GM20000 (cell line): ENCODE measurements around the gene RNF166.

Source experiments
- DNase-seq: peaks from one replicate; pipeline ENCODE4 v3.0.0; 2012; ENCODE audit warnings: low spot score
- TF ChIP-seq, protein P1 (sequence below): IDR thresholded peaks from 2 replicates; pipeline ENCODE4 v1.5.1; 2012; ENCODE audit warnings: mild to moderate bottlenecking, control low read depth; ENCODE audit errors: extremely low read depth, missing control alignments

RNF166 gene

DNA sequence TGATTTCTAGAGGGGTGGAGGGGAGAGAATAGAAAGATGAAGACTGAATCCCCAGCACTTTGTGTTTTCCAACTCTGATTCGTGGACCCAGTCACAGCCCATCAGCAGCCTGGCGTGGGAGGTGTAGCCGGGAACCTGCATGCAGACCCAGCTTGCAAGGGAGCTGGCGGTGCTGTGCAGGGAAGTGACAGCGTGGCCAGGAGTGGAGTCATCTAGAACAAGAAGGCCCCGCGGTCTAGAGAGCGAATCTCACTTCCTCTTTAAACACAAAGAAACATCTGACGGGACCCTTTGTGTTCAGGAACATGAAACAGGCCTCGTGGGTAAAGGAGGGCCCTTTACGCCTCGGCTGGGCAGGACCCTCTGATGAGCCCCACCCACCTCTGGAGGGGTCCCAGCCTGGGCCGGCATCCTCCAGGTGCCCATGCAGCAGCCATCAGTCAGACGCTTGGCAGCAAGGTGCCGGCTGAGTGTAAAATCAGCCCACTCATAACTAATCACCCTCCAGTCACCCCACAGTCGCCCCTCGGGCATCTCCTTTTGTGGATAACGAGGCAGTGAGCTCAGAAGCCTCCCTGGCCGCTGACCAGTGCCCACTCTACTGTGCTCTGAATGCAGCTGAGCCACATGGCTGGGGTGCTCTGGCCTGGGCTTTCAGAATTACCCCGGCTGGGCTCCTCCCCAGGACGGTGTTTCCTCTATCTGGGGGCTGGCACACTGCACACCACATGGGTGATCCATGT lies 24.3 kb downstream of the RNF166 start:
- TF ChIP-seq, protein P1, sequence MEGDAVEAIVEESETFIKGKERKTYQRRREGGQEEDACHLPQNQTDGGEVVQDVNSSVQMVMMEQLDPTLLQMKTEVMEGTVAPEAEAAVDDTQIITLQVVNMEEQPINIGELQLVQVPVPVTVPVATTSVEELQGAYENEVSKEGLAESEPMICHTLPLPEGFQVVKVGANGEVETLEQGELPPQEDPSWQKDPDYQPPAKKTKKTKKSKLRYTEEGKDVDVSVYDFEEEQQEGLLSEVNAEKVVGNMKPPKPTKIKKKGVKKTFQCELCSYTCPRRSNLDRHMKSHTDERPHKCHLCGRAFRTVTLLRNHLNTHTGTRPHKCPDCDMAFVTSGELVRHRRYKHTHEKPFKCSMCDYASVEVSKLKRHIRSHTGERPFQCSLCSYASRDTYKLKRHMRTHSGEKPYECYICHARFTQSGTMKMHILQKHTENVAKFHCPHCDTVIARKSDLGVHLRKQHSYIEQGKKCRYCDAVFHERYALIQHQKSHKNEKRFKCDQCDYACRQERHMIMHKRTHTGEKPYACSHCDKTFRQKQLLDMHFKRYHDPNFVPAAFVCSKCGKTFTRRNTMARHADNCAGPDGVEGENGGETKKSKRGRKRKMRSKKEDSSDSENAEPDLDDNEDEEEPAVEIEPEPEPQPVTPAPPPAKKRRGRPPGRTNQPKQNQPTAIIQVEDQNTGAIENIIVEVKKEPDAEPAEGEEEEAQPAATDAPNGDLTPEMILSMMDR: no peak
- DNase-seq: peak; percentile 92

DNA sequence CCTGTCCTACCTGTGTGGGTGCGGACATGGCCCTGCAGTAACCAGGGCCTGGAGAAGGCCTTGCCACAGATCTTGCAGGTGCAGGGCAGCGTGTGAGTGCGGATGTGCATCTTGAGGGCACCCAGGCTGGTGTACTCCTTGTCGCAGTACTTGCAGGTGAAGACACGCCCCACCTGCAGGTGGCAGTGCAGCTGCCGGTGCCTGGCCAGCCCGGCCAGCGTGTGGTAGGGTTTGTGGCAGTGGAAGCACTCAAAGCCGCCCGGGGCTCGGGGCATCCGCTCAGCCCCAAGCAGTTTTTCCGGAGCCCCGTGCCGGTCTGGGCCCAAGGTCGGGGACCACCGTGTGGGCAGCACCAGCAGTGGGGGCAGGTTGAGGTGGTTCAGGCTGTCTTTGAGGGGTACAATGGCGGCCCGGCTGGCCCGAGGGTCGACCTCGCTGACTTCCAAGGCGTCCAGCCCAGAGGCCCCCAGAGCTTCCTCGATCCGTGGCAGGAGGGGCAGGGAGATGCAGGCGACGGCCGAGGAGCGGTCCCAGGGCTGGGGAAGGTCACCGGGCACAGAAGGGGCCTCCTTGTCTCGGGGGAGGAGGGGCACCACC lies 25.0 kb downstream of the RNF166 start:
- TF ChIP-seq, protein P1: peak; percentile 68
- peak; percentile 78 for DNase-seq

DNA sequence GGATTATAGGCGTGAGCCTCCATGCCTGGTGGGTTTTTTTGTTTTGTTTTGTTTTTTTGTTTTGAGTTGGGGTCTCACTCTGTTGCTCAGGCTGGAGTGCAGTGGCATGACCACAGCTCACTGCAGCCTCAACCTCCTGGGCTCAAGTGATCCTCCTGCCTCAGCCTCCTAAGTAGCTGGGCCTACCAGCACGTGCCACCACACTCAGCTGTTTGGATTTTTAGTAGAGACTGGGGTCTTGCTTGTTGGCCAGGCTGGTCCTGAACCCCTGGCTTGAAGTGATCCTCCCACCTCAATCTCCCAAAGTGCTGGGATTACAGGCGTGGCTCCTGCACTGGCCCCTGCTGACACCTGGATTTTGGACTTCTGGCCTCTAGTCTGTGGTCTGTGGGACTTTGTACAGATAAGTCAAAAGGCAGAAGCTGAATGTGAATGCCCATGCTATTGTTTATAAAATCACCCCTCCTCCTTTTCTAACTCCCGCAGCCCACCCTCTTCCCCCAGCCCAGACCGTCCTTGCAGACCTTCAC lies 25.6 kb downstream of the RNF166 start:
- TF ChIP-seq, protein P1: no peak
- DNase-seq: no peak

DNA sequence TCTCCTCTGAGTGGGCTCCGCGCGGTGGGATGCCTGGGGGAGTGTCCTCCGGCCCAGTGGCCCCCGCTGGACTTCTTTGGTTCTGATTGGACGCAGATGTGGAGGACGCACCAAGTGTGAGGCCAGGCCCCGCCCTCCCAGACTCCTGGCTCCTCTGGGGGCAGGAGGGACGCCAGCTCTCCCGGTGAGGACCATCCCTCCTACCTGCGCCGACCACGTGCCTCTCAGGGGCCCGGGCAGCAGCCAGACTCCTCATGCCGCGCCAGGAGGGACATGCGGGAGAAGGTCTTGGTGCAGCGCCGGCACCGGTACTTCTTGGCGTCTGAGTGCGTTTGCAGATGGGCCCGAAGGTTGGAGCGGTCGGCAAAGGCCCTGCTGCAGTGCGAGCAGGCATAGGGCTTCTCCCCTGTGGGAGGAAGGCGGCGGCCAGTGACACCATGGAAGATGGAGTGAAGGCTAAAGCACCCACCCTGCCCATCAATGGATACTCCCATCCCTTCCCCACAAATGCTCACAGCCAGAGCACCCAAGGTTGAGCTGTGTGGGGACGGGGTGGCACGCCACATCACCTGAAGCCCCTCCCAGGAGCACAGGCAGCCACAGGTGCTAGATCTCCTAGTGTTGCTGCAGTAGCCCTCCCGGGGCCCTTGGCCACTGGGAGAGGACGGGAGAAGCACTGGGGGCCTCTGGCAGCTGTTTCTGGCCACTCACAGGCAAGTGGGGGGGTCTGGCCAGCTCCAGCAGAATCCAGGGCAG lies 27.8 kb downstream of the RNF166 start:
- DNase-seq: no peak
- TF ChIP-seq, protein P1: no peak

DNA sequence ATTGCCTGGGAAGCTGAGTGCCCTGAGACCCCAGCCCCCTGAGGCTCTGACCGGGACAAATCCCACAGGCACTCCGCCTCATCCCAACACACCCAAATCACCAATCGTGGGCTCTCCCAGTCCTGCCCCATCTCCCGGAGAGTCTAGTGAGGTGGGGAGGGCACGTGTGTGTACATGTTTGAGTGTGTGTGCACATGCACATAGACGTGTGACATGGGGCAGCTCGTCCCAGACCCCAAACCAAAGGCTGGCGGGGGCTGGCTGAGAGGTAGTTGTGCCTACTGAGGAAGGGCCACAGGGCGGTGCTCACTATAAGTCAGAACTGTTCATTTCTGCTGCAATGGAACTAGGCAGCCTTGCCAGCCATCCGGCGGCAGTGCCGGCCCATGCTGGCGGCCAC lies 28.5 kb downstream of the RNF166 start:
- TF ChIP-seq, protein P1: no peak
- no peak for DNase-seq

DNA sequence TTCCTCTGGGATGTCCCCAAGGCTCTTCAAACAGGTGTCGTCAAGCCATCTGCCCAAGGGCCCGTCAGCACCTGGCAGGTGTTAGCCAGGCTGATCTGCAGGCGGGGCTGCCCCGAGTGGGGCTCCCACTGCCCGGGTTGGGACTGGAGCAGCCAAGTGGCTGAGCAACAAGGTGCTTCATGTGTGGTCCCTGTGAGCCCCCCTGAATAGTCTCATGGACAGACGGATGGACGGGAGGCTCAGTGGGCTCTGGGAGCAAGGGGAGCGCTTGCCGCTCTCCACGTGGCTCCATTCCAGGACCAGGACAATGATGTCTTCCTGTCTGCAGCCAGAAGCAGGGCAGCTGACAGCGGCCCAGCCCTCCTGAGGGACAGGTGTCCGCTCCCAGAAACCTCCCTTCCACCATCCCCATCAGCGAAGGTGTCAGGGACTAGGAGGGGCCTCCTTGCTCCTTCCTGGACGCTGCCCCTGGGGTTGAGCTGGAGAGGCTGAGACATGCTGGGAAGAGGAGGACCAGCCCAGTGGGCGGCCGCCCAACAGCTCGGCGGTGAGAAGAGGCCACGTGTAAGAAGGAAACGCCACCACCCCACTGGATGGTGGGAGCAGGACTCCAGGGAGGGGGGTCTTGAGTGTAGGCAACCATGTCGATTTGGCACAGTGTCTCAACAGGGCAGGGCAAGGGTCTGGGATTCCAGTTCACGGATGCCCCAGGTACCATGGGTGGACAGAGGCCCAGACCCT lies 29.5 kb downstream of the RNF166 start:
- no peak for DNase-seq
- TF ChIP-seq, protein P1: no peak
